HepG2 (cell line): ENCODE data around the gene BRIP1. TPM values are rescaled to one million over a fixed set of nuclear protein-coding genes. Genes with fewer than 3 reads are reported as not detected.
A peak's percentile ranks its signal among the peaks of the same experiment; 100 is the strongest.

ENCODE experiments used
- AHDC1 ChIP-seq: sonication (generic); formaldehyde crosslinking; IDR thresholded peaks from 2 replicates; pipeline ENCODE4 v1.5.1; 2020; ENCODE audit warnings: mild to moderate bottlenecking, missing genetic modification reagents, borderline replicate concordance
- CC2D1A ChIP-seq: sonication (generic); formaldehyde crosslinking; IDR thresholded peaks from 2 replicates; pipeline ENCODE4 v1.8.1; 2023; ENCODE audit warnings: mild to moderate bottlenecking, missing genetic modification reagents
- HDAC1 ChIP-seq: sonication (generic); formaldehyde crosslinking; IDR thresholded peaks from 2 replicates; pipeline ENCODE4 v1.5.1; 2020; ENCODE audit warnings: mild to moderate bottlenecking, missing genetic modification reagents
- HOXA7 ChIP-seq: sonication (generic); formaldehyde crosslinking; IDR thresholded peaks from 2 replicates; pipeline ENCODE4 v1.8.1; 2022; ENCODE audit warnings: mild to moderate bottlenecking, missing genetic modification reagents, moderate library complexity
- HOXA9 ChIP-seq: sonication (generic); formaldehyde crosslinking; IDR thresholded peaks from 2 replicates; pipeline ENCODE4 v1.8.1; 2022; ENCODE audit warnings: missing genetic modification reagents, mild to moderate bottlenecking, moderate library complexity, borderline replicate concordance
- MYPOP ChIP-seq: sonication (generic); formaldehyde crosslinking; IDR thresholded peaks from 2 replicates; pipeline ENCODE4 v1.8.1; 2023; ENCODE audit warnings: mild to moderate bottlenecking, moderate library complexity, missing genetic modification reagents
- PBX2 ChIP-seq: IDR thresholded peaks from 2 replicates; pipeline ENCODE4 v1.6.1; 2016; ENCODE audit warnings: control low read depth
- RAD51 ChIP-seq: fragments of 450-650 bp; IDR thresholded peaks from 2 replicates; pipeline ENCODE4 v1.6.1; 2016; ENCODE audit warnings: borderline replicate concordance
- RXRA ChIP-seq: sonication (generic); formaldehyde crosslinking; IDR thresholded peaks from 2 replicates; pipeline ENCODE4 v1.5.1; 2020; ENCODE audit warnings: missing genetic modification reagents
- TAF15 ChIP-seq: fragments of 200-400 bp; formaldehyde crosslinking; IDR thresholded peaks from one replicate; pipeline ENCODE4 v1.6.1; 2018; ENCODE audit warnings: mild to moderate bottlenecking, low read depth, low read length; ENCODE audit not compliant: poor library complexity, severe bottlenecking
- TARDBP ChIP-seq: sonication (generic); formaldehyde crosslinking; IDR thresholded peaks from 2 replicates; pipeline ENCODE4 v1.8.0; 2022; ENCODE audit warnings: mild to moderate bottlenecking, missing genetic modification reagents
- TBP ChIP-seq: sonication (generic); formaldehyde crosslinking; IDR thresholded peaks from 2 replicates; pipeline ENCODE4 v1.5.0; 2020; ENCODE audit warnings: missing genetic modification reagents
- TEAD2 ChIP-seq: sonication (generic); formaldehyde crosslinking; IDR thresholded peaks from 2 replicates; pipeline ENCODE4 v1.9.0; 2021; ENCODE audit warnings: missing genetic modification reagents
- TIGD3 ChIP-seq: sonication (generic); formaldehyde crosslinking; IDR thresholded peaks from 2 replicates; pipeline ENCODE4 v1.5.1; 2020; ENCODE audit warnings: mild to moderate bottlenecking, missing genetic modification reagents, borderline replicate concordance
- ZBTB8A ChIP-seq: sonication (generic); formaldehyde crosslinking; IDR thresholded peaks from 2 replicates; pipeline ENCODE4 v1.4.0; 2020; ENCODE audit warnings: mild to moderate bottlenecking, low read depth, missing genetic modification reagents, borderline replicate concordance
- ZMAT5 ChIP-seq: sonication (generic); formaldehyde crosslinking; IDR thresholded peaks from 2 replicates; pipeline ENCODE4 v1.5.0; 2020; ENCODE audit warnings: mild to moderate bottlenecking, low read depth, missing genetic modification reagents, borderline replicate concordance
- ZNF576 ChIP-seq: sonication (generic); formaldehyde crosslinking; IDR thresholded peaks from 2 replicates; pipeline ENCODE4 v1.4.0; 2020; ENCODE audit warnings: mild to moderate bottlenecking, missing genetic modification reagents
- ZNF598 ChIP-seq: sonication (generic); formaldehyde crosslinking; IDR thresholded peaks from 2 replicates; pipeline ENCODE4 v1.5.1; 2020; ENCODE audit warnings: mild to moderate bottlenecking, missing genetic modification reagents, borderline replicate concordance
- ZNF816 ChIP-seq: sonication (generic); formaldehyde crosslinking; IDR thresholded peaks from 2 replicates; pipeline ENCODE4 v1.8.0; 2022; ENCODE audit warnings: missing genetic modification reagents, mild to moderate bottlenecking, borderline replicate concordance
- polyA plus RNA-seq, 8 experiments: library from polyadenylated mRNA; depleted of rRNA in 3 of 8; stranded (reverse) in 7 of 8; unstranded in 1 of 8; fragments of >200 nt; fragmentation: Illumina TruSeq in 4 of 8; extraction: Trizol in 4 of 8; gene quantifications; 2 replicates each; pipeline versions ENCODE4 v1.2.1 to v1.2.3, GENCODE V29; 2011 to 2016; ENCODE audit warnings: low read depth in 4 of 8, missing spikeins in 1 of 8, mixed read lengths in 1 of 8; ENCODE audit not compliant: insufficient read depth in 1 of 8
- total RNA-seq, 5 experiments: library from RNA; depleted of rRNA; stranded (reverse); fragments of >200 nt; fragmentation: Illumina TruSeq; extraction: Trizol; gene quantifications; 2 replicates each; pipeline ENCODE4 v1.2.3, GENCODE V29; 2016; ENCODE audit warnings: low read depth in 1 of 5

Gene BRIP1
- total and polyA plus RNA-seq, 2 of the 13 experiments (the other 11 are each of a cell fraction or from before 2014, with no cell fraction given) = 3.8 to 27.7 TPM

GRCh38 chr17:61862975-61863800 is at the start of gene BRIP1 (continued):
- TF ChIP-seq AHDC1 (CRISPR knock-in tag) = no peak
- TF ChIP-seq RAD51 = no peak
- no peak for TF ChIP-seq ZMAT5 (CRISPR knock-in tag)
- no peak for TF ChIP-seq HOXA7 (CRISPR knock-in tag)
- no peak for TF ChIP-seq TBP (CRISPR knock-in tag)
- TF ChIP-seq HDAC1 (CRISPR knock-in tag) = peak; percentile 68
- TF ChIP-seq MYPOP (CRISPR knock-in tag) = peak; percentile 84
- peak; percentile 83; the same call in 1 of the 2 replicates for TF ChIP-seq ZNF598 (CRISPR knock-in tag)
- peak; percentile 71; the same call in 1 of the 2 replicates for TF ChIP-seq TIGD3 (CRISPR knock-in tag)
- no peak for TF ChIP-seq CC2D1A (CRISPR knock-in tag)
- no peak for TF ChIP-seq TEAD2 (CRISPR knock-in tag)
- TF ChIP-seq TAF15 = no peak
- peak; percentile 61; the same call in 1 of the 2 replicates for TF ChIP-seq ZNF816 (CRISPR knock-in tag)
- TF ChIP-seq HOXA9 (CRISPR knock-in tag) = no peak
- no peak; the same call in 1 of the 2 replicates for TF ChIP-seq RXRA (CRISPR knock-in tag)
- no peak for TF ChIP-seq ZBTB8A
- TF ChIP-seq ZNF576 = no peak
- no peak for TF ChIP-seq PBX2 (CRISPR knock-in tag)
- TF ChIP-seq TARDBP (CRISPR knock-in tag) = peak; percentile 33
